Measurements from ENCODE around the gene BPIFB1.

GRCh38 chr20:33284937-33285336, 1.9 kb downstream of the BPIFB1 start:
- TF ChIP-seq POLR2A (IDR thresholded peaks at IDR 0.05) (no peak), POLR2AphosphoS5 (IDR thresholded peaks at IDR 0.05) (no peak)
- TF ChIP-seq, protein P1, sequence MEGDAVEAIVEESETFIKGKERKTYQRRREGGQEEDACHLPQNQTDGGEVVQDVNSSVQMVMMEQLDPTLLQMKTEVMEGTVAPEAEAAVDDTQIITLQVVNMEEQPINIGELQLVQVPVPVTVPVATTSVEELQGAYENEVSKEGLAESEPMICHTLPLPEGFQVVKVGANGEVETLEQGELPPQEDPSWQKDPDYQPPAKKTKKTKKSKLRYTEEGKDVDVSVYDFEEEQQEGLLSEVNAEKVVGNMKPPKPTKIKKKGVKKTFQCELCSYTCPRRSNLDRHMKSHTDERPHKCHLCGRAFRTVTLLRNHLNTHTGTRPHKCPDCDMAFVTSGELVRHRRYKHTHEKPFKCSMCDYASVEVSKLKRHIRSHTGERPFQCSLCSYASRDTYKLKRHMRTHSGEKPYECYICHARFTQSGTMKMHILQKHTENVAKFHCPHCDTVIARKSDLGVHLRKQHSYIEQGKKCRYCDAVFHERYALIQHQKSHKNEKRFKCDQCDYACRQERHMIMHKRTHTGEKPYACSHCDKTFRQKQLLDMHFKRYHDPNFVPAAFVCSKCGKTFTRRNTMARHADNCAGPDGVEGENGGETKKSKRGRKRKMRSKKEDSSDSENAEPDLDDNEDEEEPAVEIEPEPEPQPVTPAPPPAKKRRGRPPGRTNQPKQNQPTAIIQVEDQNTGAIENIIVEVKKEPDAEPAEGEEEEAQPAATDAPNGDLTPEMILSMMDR (IDR thresholded peaks at IDR 0.05), result no peak

Measured in breast epithelium (tissue), 3 donors.